HG03342 (cell line): ENCODE data around the gene SCRN3.
A peak's percentile ranks its signal among the peaks of the same experiment; 100 is the strongest.
"Not testable (repeated sequence)": the region's sequence is repeated elsewhere in the genome, so short reads cannot be mapped to it uniquely, and the experiment has no call there.

ENCODE experiments used
- ATAC-seq: cut with Tn5 transposase; IDR thresholded peaks from one replicate; pipeline ENCODE4 v1.9.1; 2021; ENCODE audit warnings: mild to moderate bottlenecking, moderate library complexity; ENCODE audit not compliant: unreplicated experiment

Gene SCRN3

DNA sequence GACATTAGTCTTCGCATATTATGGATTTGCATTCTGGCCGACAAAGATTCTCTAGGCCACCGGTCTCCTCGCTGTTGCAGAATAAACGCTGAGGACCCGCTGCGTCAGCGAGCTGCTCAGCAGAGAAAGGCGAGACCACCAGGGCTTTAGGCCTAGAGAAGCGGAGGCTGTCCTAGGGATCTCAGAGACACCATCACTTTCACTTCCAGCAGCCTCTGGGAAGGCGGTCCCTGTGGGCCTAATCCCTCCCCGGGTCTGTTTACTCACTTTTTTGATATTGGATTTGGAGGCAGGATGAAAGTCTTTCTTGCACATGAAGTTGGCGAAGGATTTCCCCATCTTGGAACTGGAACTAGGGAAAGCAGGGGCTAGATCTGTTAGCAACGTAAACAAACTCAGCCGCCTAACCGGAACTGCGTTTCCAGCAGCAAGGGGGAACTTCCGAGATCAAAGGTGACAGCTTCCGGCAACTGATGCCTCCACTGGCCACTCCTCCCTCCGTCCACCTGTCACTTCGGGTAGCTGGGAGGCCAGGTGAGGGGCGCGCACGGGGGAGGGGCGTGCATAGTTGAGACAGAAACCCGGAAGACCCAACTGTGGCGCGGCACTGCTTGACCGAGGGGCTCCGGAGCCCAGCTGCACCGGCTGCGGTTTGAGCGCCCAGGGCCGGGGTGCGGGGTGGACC is at the start of gene SCRN3:
TSS of gene SCRN3 (plus strand) at position 447 of the 685 bp plus-strand sequence. CDS start 2,554 bp downstream, outside the sequence.
- ATAC-seq: peak; percentile 91

- ATAC-seq: no peak
Observed at GRCh38 chr2:174350018-174350417, 45.5 kb upstream of the SCRN3 start.

GRCh38 chr2:174350593-174351181 is 44.8 kb upstream of the SCRN3 start:
- ATAC-seq: no peak

DNA sequence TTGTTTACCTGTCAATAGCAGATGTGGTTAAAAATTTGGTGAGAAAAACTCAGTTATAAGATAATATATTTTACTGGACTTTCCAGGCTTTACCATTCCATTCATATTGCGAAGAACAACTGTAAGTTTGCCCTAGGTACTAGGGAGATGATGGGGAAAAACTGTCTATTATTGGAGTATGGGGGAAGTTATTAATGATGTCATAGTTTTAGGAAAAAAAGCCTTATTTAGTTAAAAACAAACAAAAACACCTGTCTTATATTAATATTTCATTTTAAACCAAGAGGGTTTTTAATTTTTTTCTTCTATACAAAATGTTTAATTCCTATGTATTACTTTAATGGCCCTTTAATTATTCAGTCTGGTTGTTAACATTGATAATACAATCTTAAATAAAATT is 42.5 kb upstream of the SCRN3 start:
- ATAC-seq: no peak

GRCh38 chr2:174356347-174356746 is 39.2 kb upstream of the SCRN3 start:
- ATAC-seq: no peak

DNA sequence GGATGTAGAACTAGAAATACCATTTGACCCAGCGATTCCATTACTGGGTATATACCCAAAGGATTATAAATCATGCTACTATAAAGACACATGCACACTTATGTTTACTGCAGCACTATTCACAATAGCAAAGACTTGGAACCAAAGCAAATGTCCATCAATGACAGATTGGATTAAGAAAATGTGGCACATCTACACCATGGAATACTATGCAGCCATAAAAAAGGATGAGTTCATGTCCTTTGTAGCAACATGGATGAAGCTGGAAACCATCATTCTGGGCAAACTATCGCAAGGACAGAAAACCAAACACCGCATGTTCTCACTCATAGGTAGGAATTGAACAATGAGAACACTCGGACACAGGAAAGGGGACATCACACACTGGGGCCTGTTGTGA is 35.9 kb upstream of the SCRN3 start:
- not testable (repeated sequence) for ATAC-seq

DNA sequence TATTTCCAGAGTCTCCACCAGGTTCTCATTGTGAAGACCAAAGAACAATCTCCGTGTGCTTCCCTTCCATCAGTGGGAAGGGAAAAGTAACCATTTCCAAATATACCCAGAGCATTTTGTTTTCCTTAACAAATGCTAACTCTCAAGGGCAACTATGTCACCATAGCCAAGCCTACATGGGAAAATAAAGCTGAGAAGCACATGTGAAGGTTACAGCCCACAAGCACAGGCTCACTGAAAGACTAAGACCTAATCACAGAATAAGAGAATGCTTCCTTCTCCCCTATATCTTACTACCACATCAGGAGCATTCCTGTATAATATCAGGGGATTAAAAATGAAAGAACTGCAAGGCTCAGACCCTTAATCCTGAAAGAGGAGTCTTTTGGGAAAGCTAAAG is 32.6 kb upstream of the SCRN3 start:
- no peak for ATAC-seq

- not testable (repeated sequence) for ATAC-seq
Observed at GRCh38 chr2:174363492-174364225, 31.9 kb upstream of the SCRN3 start.

GRCh38 chr2:174364628-174365027 is 30.9 kb upstream of the SCRN3 start:
- no peak for ATAC-seq

- no peak for ATAC-seq
Observed at GRCh38 chr2:174365571-174365970, 30.0 kb upstream of the SCRN3 start.

- no peak for ATAC-seq
Observed at GRCh38 chr2:174368691-174369090, 26.8 kb upstream of the SCRN3 start.

GRCh38 chr2:174376967-174377366 is 18.6 kb upstream of the SCRN3 start:
- no peak for ATAC-seq

DNA sequence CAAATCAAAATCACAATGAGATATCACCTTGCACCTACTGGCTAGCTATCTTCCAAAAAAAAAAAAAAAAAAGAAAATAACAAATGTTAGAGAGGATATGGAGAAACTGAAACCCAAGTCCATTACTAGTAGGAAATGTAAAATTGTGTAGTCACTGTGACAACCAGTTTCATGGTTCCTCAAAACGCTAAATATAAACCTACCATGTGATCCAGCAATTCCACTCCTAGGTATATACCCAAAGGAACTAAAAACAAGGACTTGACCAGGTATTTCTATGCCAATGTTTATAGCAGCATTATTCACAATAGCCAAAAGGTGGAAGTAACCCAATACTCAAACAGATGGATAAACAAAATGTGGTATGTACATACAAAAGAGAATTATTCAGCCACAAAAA is 11.7 kb upstream of the SCRN3 start:
- no peak for ATAC-seq

GRCh38 chr2:174385201-174385600 is 10.3 kb upstream of the SCRN3 start:
- ATAC-seq: no peak

DNA sequence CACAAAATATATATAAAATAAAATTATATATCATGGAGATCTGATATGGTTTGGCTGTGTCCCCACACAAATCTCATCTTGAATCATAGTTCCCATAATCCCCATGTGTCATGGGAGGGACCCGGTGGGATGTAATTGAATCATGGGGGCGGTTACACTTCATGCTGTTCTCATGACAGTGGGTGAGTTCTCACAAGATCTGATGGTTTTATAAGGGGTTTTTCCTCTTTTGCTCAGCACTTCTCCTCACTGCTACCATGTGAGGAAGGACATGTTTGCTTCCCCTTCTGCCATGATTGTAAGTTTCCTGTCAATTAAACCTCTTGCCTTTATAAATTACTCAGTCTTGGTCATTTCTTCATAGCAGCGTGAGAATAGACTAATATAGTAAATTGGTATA is 6.8 kb upstream of the SCRN3 start:
- not testable (repeated sequence) for ATAC-seq

DNA sequence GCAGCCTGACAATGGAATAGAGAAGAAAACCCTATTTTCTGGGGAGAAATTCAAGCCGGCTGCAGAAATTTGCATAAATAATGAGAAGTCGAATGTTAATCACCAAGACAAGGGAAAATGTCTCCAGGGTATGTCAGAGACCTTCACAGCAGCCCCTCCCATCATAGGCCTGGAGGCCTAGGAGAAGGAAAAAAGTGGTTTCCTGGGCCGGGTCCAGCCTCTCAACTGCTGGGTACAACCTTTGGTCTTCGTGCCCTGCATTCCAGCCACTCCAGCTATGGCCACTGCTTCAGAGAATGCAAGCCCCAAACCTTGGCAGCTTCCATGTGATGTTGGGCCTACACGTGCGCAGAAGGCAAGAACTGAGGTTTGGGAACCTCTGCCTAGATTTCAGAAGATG is 6.0 kb upstream of the SCRN3 start:
- ATAC-seq: no peak

DNA sequence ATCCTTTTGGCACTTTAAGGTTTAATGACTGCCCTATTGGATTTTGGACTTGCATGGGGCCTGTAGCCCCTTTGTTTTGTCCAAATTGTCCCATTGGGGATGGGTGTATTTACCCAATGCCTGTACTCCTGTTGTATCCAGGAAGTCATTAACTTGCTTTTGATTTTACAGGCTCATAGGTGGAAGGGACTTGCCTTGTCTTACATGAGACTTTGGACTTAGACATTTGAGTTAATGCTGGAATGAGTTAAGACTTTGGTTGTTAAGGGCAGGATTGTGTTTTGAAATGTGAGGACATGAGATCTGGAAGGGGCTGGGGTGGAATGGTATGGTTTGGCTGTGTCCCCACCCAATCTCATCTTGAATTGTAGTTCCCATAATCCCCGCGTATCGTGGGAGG is 5.2 kb upstream of the SCRN3 start:
- not testable (repeated sequence) for ATAC-seq

DNA sequence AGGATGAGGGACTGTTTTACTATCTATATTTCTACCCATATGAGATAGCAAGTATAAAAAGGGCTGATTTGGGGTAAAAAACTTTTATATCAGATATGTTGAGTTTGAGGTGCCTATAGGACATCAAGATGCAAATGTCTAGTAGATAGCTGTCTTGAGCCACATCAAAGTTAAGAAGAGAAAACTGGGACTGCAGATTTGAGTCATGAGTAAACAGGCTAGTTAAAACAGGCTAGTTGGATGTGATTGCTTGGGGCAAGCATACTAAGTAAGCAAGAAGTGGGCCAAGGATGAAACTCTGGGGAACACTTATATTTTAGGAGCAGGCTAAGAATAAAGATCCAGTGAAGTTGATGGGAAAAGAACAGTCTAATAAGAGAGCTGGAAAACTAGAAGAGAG is 2.8 kb upstream of the SCRN3 start:
- ATAC-seq: no peak

- peak; percentile 33 for ATAC-seq
Observed at GRCh38 chr2:174395969-174396630, 570 bp downstream of the SCRN3 start.

DNA sequence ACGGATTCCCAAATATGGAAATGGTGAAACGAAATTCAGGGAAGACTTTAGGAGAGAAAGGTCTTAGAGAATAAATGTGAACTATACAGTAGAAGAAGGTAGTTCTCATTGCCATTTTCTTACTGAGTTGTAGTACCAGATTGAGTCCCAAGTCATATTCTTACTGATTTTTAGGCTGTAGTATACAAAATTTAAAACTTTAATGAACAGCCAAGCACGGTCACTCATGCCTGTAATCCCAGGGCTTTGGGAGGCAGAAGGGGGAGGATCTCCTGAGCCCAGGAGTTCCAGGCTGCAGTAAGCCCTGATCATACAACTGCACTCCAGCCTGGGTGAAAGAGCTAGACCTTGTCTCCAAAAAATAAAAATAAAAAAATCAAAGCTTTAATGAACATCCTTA is 2.2 kb downstream of the SCRN3 start:
- no peak for ATAC-seq

DNA sequence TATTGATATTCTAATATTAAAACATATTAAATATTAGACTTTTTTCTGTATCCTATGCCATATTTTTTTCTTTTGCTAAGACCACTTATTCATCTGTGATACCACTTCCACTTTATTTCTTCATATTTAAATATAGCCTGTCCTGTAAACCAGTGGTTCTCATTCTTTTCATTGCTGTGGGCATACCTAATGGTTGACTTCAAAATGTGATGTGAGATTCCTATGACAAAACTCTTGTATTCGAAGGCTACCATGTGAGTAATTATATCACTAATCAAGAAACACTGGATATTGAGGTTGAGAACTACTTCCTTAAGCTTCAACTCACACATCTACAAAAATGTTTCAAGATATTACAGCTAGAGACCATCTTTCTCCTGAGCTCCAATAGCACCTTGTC is 3.6 kb downstream of the SCRN3 start:
- ATAC-seq: no peak

DNA sequence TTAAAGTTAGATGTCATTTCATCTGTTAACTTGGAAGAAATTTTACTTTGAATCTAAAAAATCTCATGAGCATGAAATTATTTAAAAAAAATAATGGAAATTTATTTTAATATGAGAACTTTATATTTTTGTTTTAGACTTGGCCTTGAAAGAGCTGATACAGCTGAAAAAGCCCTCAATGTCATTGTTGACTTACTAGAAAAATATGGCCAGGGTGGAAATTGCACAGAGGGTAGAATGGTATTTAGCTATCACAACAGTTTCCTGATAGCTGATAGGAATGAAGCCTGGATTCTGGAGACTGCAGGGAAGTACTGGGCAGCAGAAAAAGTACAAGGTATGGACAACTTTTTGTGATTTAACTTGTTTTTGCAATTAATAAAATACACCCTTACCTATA is 5.3 kb downstream of the SCRN3 start:
- ATAC-seq: no peak
